GM04503 (cell line): ENCODE results near the gene DAPP1.
"Not testable (repeated sequence)": the region's sequence is repeated elsewhere in the genome, so short reads cannot be mapped to it uniquely, and the experiment has no call there.

ENCODE experiments used
- DNase-seq: peaks from one replicate; pipeline ENCODE4 v3.0.0-alpha.2; 2012; ENCODE audit warnings: low read depth

Gene DAPP1, protein sequence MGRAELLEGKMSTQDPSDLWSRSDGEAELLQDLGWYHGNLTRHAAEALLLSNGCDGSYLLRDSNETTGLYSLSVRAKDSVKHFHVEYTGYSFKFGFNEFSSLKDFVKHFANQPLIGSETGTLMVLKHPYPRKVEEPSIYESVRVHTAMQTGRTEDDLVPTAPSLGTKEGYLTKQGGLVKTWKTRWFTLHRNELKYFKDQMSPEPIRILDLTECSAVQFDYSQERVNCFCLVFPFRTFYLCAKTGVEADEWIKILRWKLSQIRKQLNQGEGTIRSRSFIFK

GRCh38 chr4:99816545-99817308 is at the start of gene DAPP1:
DAPP1 (plus strand) TSS chr4:99816827; CDS start chr4:99816914, 87 bp downstream.
- no peak for DNase-seq

DNA sequence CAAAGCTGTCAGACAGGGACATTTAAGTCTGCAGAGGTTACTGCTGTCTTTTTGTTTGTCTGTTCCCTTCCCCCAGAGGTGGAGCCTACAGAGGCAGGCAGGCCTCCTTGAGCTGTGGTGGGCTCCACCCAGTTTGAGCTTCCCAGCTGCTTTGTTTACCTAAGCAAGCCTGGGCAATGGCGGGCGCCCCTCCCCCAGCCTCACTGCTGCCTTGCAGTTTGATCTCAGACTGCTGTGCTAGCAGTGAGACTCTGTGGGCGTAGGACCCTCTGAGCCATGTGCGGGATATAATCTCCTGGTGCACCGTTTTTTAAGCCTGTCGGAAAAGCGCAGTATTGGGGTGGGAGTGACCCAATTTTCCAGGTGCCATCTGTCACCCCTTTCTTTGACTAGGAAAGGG is 45.8 kb upstream of the DAPP1 start:
- not testable (repeated sequence) for DNase-seq

GRCh38 chr4:99783940-99784339 is 32.7 kb upstream of the DAPP1 start:
- DNase-seq: no peak

DNA sequence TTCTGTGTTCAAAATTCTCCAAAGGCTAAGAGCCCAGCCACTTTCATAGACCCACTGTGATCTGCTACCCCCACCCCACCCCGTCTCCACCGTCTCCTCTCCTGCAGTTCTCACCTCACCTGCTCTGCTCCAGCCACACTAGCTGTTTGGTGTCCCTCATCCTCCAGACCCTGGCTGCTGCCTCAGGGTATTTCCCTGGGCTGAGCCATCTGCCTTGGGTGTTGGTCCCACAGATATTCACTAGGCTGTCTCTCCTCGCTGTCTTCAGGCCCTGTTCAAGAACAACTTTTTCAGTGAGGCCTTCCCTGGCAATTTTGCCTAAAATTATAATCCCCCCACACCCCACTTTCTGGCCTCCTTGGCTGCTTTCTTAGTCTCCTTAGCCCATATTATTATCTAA is 31.8 kb upstream of the DAPP1 start:
- DNase-seq: no peak

GRCh38 chr4:99790796-99791617 is 25.6 kb upstream of the DAPP1 start:
- no peak for DNase-seq

DNA sequence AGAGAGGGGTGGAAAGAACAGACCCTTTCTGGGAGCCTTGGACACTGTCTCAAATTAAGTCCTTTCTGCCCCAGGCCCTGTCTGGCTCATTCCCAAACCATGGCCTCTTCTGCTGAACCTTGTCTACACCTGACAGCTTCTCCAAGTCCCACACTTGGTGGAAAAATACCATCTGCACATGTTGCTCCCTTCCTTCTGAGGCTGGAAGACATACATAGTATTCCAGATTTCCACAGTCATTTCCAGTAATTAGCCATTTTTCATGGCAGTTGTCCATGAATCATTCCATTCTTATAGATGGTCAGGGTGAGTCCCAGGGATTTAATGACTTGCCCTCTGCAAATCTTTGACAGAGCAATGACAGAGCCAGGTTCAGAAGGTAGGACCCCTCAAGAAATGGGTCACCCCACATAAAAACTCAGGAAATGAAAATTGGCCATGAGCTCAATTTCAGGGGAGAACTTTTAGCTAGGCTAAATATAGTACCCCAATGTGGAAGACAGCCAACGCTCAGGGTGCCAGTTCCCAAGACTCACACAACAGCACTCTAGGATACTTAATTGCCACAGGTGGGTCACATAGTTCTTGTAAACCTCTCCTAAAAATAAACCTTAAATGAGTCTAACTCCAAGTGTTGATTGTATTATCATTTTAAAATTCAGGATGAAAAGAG is 16.2 kb upstream of the DAPP1 start:
- no peak for DNase-seq

- no peak for DNase-seq
Measured at GRCh38 chr4:99801005-99801699, 15.5 kb upstream of the DAPP1 start.

GRCh38 chr4:99803566-99804101 is 13.0 kb upstream of the DAPP1 start:
- DNase-seq: no peak

DNA sequence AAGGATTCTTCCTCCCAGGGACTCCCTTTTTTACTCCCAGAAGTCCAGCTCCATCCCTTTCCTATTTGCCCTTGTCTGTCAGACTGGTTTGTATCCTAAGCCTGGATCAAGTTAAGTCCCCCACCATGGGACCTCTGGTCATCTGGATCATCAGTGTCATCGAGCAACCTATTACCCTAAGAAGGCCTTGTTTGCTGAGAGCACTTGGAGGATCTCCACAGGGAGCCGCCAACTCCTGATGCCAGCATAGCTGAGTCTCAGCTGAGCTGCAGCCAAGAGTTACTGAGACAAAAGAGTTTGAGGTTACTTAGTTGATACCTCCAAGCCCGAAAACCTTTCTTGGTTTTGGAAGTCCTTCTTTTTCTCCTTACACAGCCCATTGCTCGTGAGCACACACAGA is 10.1 kb upstream of the DAPP1 start:
- DNase-seq: no peak

DNA sequence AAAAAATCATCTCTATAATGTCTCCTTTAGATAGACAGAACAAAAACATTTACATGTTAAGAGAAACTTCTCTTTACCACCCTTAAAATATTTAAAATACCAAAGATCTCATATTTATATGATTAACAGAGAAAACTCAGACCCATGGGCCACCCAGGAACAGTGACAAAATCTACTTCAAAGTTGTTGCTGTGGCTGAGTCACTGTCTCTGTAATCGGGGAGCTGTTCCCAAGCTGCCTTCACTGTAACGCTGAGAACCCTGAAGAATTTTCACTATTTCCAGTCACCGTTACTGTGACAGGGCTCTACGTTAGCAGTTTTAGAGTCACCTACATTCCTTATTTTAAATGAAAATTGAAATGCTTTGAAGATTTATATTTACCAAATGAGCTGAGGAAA is 9.0 kb upstream of the DAPP1 start:
- DNase-seq: no peak

DNA sequence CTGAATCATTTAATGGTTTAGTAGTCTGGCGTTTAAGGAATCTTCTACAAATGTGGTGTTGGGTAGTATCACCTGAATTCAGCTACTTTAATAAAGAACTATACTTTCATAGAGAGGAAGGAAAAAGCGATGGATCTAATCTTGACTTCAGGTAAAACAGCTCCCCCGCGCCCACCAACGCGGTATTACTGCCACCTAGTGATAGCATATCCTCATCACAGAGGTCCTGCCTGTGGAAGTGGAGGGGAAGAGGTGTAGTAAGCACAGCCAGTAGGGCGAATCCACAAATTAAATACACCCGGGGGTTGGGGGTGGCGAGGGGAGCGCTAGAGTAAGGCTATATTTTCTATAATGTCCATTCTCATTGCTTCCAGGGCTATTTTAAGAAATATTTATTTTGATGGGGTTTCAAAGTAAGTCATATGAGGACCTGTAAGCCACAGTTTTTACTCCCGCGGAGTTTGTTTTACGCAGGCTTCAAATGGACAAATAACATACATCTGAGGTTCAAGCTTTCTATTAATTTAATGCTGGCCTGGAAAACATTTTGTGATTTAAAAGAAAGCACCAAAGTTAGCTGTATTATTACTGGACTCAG is 8.3 kb upstream of the DAPP1 start:
- DNase-seq: no peak

GRCh38 chr4:99809326-99809725 is 7.3 kb upstream of the DAPP1 start:
- DNase-seq: no peak

DNA sequence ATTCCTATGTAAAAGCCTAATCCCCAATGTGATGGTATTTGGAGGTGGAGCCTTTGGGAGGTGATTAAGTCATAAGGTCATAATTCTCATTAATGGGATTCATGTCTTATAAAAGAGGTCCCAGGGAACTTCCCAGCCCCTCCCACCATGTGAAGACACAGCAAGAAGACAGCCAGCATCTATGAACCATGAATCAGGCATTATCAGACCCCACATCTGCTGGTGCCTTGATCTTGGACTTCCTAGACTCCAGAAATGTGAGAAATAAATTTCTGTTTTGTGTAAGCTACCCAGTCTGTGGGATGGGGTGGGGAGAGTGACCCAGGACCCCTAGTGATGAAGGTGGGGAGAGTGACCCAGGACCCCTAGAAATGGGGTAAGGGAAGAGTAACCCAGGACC is 6.1 kb upstream of the DAPP1 start:
- no peak for DNase-seq

DNA sequence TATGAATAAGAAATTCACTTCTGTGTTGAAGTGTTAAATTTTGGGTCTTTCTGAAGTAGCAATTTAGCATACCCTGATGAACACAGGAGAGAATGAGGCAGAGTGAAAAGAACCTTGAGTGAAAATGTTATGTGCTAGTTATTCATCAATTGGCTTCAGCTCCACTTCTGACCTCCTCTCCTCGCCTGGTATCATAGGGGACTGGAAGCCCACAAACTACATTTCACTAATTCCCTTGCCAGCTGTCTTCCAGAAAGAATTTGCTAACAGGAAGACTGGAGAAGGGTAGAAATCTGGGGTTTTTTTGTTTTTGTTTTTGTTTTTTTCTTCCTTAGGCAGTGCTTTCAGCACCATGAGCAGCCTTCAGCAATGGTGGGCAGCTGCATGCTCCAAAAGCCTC is 5.5 kb upstream of the DAPP1 start:
- DNase-seq: no peak

DNA sequence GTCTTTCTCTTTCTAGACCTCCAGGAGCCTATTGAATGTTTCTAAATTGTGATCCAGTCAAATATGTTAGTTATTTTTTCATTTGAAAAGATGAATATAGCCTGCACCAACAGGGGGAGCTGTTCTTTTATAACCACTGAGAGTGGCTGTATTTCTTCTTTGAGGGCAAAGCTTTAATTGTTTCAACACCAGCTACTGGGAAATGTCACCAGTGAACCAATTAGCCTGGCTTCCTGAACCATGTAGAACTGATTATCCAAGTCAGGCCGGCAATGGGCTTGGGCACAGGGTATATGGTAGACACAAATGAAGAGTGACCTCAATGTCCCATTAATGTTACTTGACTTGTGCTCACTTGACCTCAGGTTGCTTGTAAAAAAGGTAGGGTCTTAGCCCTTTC is 4.8 kb upstream of the DAPP1 start:
- DNase-seq: no peak

- no peak for DNase-seq
Measured at GRCh38 chr4:99815597-99816011, 1.0 kb upstream of the DAPP1 start.

- no peak for DNase-seq
Measured at GRCh38 chr4:99817309-99817890, 773 bp downstream of the DAPP1 start.

DNA sequence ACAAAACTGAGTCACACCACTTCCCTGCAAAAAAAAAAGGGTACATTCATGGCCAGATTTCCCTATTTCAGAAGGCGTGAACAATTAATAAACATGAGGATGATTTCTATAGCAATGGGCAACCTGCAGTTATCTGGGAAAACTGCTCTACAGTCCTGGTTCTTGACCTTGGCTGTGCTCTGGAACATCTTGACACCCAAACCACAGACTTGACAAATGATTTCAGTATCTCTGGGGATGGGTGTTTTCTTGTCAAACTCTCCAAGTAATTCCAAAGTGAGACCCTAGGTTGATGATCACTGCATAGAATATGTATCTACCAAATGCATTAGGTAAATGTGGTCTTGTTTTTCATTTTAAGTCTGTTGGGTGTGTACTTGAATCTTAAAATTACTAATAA is 2.0 kb downstream of the DAPP1 start:
- no peak for DNase-seq

GRCh38 chr4:99821918-99822503 is 5.4 kb downstream of the DAPP1 start:
- DNase-seq: no peak

- DNase-seq: no peak
Measured at GRCh38 chr4:99822734-99823133, 6.1 kb downstream of the DAPP1 start.
